Neuronal stem cell (in vitro differentiated cells): ENCODE results near the gene TSPEAR.

ENCODE experiments used
- DNase-seq: peaks from one replicate; pipeline ENCODE4 v3.0.0-alpha.2; 2013; ENCODE audit warnings: low spot score
- H2AFZ ChIP-seq: one replicate; pipeline ENCODE4 v1.6.1; 2013; ENCODE audit warnings: mild to moderate bottlenecking, low read length, inconsistent platforms
- H2AK5ac ChIP-seq: 2 replicates; pipeline ENCODE4 v1.6.1; 2013; ENCODE audit warnings: low read depth, mild to moderate bottlenecking, inconsistent platforms, low read length, moderate library complexity, mixed read lengths
- H2BK120ac ChIP-seq: 2 replicates; pipeline ENCODE4 v1.6.1; 2013; ENCODE audit warnings: low read depth, mild to moderate bottlenecking, inconsistent platforms, low read length, moderate library complexity, mixed read lengths
- H2BK12ac ChIP-seq: one replicate; pipeline ENCODE4 v1.6.1; 2013; ENCODE audit warnings: low read length, inconsistent platforms
- H2BK15ac ChIP-seq: 2 replicates; pipeline ENCODE4 v1.6.1; 2013; ENCODE audit warnings: mild to moderate bottlenecking, low read length, inconsistent platforms, mixed read lengths
- H2BK5ac ChIP-seq: one replicate; pipeline ENCODE4 v1.6.1; 2013; ENCODE audit warnings: inconsistent platforms, mild to moderate bottlenecking, low read length, moderate library complexity
- H3K14ac ChIP-seq: one replicate; pipeline ENCODE4 v1.6.1; 2013; ENCODE audit warnings: low read length, inconsistent platforms
- H3K18ac ChIP-seq: 2 replicates; pipeline ENCODE4 v1.6.1; 2013; ENCODE audit warnings: low read length, inconsistent platforms
- H3K23ac ChIP-seq: 2 replicates; pipeline ENCODE4 v1.6.1; 2013; ENCODE audit warnings: low read depth, mild to moderate bottlenecking, mixed read lengths, low read length, inconsistent platforms; ENCODE audit not compliant: poor library complexity
- H3K27ac ChIP-seq: replicated peaks from 3 replicates; pipeline ENCODE4 v1.5.1; 2013; ENCODE audit warnings: low read length, inconsistent platforms
- H3K27me3 ChIP-seq, 3 experiments: 2 replicates each; pipeline ENCODE4 v1.6.1; 2013; ENCODE audit warnings: low read length in 3 of 3, mild to moderate bottlenecking in 2 of 3, inconsistent platforms in 1 of 3, low read depth in 1 of 3, mixed read lengths in 1 of 3, moderate library complexity in 1 of 3; ENCODE audit not compliant: control insufficient read depth in 3 of 3, insufficient read depth in 3 of 3
- H3K36me3 ChIP-seq, 2 donors: replicated peaks in 1 of 2; 2 replicates each; pipeline ENCODE4 v1.6.1; 2013; ENCODE audit warnings: low read length in 2 of 2; ENCODE audit not compliant: control insufficient read depth in 2 of 2, insufficient read depth in 2 of 2
- H3K4ac ChIP-seq: 2 replicates; pipeline ENCODE4 v1.6.1; 2013; ENCODE audit warnings: inconsistent platforms, mild to moderate bottlenecking, low read length, moderate library complexity
- H3K4me1 ChIP-seq, 2 donors: 1 replicate in 1 of 2; 2 replicates in 1 of 2; pipeline ENCODE4 v1.6.1; 2013; ENCODE audit warnings: low read length in 2 of 2, low read depth in 1 of 2; ENCODE audit not compliant: control insufficient read depth in 2 of 2, insufficient read depth in 1 of 2
- H3K4me2 ChIP-seq: one replicate; pipeline ENCODE4 v1.6.1; 2013; ENCODE audit warnings: mild to moderate bottlenecking, low read length, inconsistent platforms; ENCODE audit not compliant: insufficient read depth, poor library complexity, severe bottlenecking
- H3K4me3 ChIP-seq, 2 donors: 2 replicates each; pipeline ENCODE4 v1.5.1; 2013; ENCODE audit warnings: low read length in 2 of 2, mild to moderate bottlenecking in 2 of 2, inconsistent platforms in 1 of 2, moderate library complexity in 1 of 2
- H3K79me1 ChIP-seq: one replicate; pipeline ENCODE4 v1.6.1; 2013; ENCODE audit warnings: low read depth, mild to moderate bottlenecking, inconsistent platforms, low read length, moderate library complexity
- H3K9ac ChIP-seq: one replicate; pipeline ENCODE4 v1.6.1; 2013; ENCODE audit warnings: mild to moderate bottlenecking, low read depth, low read length, inconsistent platforms; ENCODE audit not compliant: poor library complexity
- H3K9me3 ChIP-seq, 2 donors: replicated peaks in 1 of 2; 2 replicates each; pipeline versions ENCODE3 to v1.6.1; 2013; ENCODE audit warnings: low read length in 2 of 2, mild to moderate bottlenecking in 2 of 2, inconsistent platforms in 1 of 2, low read depth in 1 of 2, mixed read lengths in 1 of 2, moderate library complexity in 1 of 2; ENCODE audit not compliant: control insufficient read depth in 2 of 2, insufficient read depth in 1 of 2
- H4K8ac ChIP-seq: one replicate; pipeline ENCODE4 v1.6.1; 2013; ENCODE audit warnings: low read depth, mild to moderate bottlenecking, inconsistent platforms, low read length, moderate library complexity
- H4K91ac ChIP-seq: one replicate; pipeline ENCODE4 v1.6.1; 2013; ENCODE audit warnings: low read length, low read depth, mild to moderate bottlenecking, inconsistent platforms; ENCODE audit not compliant: poor library complexity
- WGBS, 2 donors: extraction: QIAGEN DNeasy Blood & Tissue Kit; methylation state at CpG; one replicate each; pipeline ENCODE4 v1.1.7; 2013; ENCODE audit warnings: missing lambda C conversion rate in 2 of 2, mixed read lengths in 1 of 2; ENCODE audit not compliant: insufficient read length in 2 of 2, insufficient replicate concordance in 1 of 2; ENCODE audit errors: extremely low coverage in 2 of 2; 5-methylcytosine and 5-hydroxymethylcytosine counted together

Gene TSPEAR

GRCh38 chr21:44502171-44502958 lies 209.0 kb downstream of the TSPEAR start:
- Histone ChIP-seq H3K14ac (no peak overlapping the region), H3K79me1 (peaks cover 4% of the 10 kb centered on the region), H3K18ac (no peak overlapping the region), H3K27ac (no peak overlapping the region), H3K4me3 (no peak overlapping the region), H3K4me2 (no peak overlapping the region), H3K4me1 (peaks cover 11 to 21% of the 10 kb centered on the region in 2 donors), H4K8ac (no peak overlapping the region), H2BK120ac (no peak overlapping the region), H3K9me3 (no peaks in the 10 kb centered on the region), H3K36me3 (no peaks in the 10 kb centered on the region), H2BK5ac (no peak overlapping the region), H3K23ac (no peak overlapping the region), H4K91ac (no peak overlapping the region), H2BK15ac (no peak overlapping the region), H2AK5ac (peak overlapping the region; percentile 81), H3K9ac (no peak overlapping the region), H3K27me3 (peaks cover 0 to 19% (median 0%) of the 10 kb centered on the region in 3 experiments), H2AFZ (no peak overlapping the region), H3K4ac (no peak overlapping the region), H2BK12ac (no peak overlapping the region)
- WGBS, 2 donors = no CpG with 5 or more reads among the region's 27 CpGs
- no peak for DNase-seq

- Histone ChIP-seq H2BK5ac (no peak overlapping the region), H4K91ac (no peak overlapping the region), H3K14ac (no peak overlapping the region), H3K4me3 (no peak overlapping the region), H3K27ac (no peak overlapping the region), H2BK15ac (no peak overlapping the region), H3K4me1 (peaks cover 16 to 24% of the 10 kb centered on the region in 2 donors), H2AK5ac (peak overlapping the region; percentile 79), H3K9me3 (peaks cover 0 to 3% of the 10 kb centered on the region in 2 donors), H3K4ac (no peak overlapping the region), H3K27me3 (peaks cover 0 to 24% (median 0%) of the 10 kb centered on the region in 3 experiments), H3K79me1 (peaks cover 4% of the 10 kb centered on the region), H2AFZ (no peak overlapping the region), H3K9ac (no peak overlapping the region), H2BK120ac (no peak overlapping the region), H3K23ac (no peak overlapping the region), H3K36me3 (no peaks in the 10 kb centered on the region), H2BK12ac (no peak overlapping the region), H3K18ac (no peak overlapping the region), H3K4me2 (no peak overlapping the region), H4K8ac (no peak overlapping the region)
- WGBS, 2 donors = no CpG with 5 or more reads among the region's 19 CpGs
- DNase-seq = no peak
These were observed 211.3 kb downstream of the TSPEAR start for GRCh38 chr21:44500111-44500510.

- H2BK12ac ChIP-seq = peak overlapping the region; percentile 30
- no peaks in the 10 kb centered on the region for H3K36me3 ChIP-seq
- H2AK5ac ChIP-seq = peak overlapping the region; percentile 79
- H3K4me3 ChIP-seq = no peak overlapping the region
- H3K9ac ChIP-seq = no peak overlapping the region
- H3K27ac ChIP-seq = no peak overlapping the region
- peaks cover 0 to 25% (median 0%) of the 10 kb centered on the region in 3 experiments for H3K27me3 ChIP-seq
- H2BK15ac ChIP-seq = no peak overlapping the region
- H4K91ac ChIP-seq = no peak overlapping the region
- no peak overlapping the region for H2BK120ac ChIP-seq
- H3K4me2 ChIP-seq = no peak overlapping the region
- no peak overlapping the region for H4K8ac ChIP-seq
- peaks cover 16 to 24% of the 10 kb centered on the region in 2 donors for H3K4me1 ChIP-seq
- H3K9me3 ChIP-seq = peaks cover 0 to 6% of the 10 kb centered on the region in 2 donors
- no CpG with 5 or more reads among the region's 23 CpGs for WGBS, 2 donors
- DNase-seq = no peak
- peak overlapping the region; percentile 25 for H3K23ac ChIP-seq
- H3K14ac ChIP-seq = no peak overlapping the region
- H3K18ac ChIP-seq = peak overlapping the region; percentile 54
- H2BK5ac ChIP-seq = no peak overlapping the region
- no peak overlapping the region for H3K4ac ChIP-seq
- H3K79me1 ChIP-seq = peaks cover 4% of the 10 kb centered on the region
- no peak overlapping the region for H2AFZ ChIP-seq
These were observed 211.7 kb downstream of the TSPEAR start for GRCh38 chr21:44499631-44500030.

- no peak overlapping the region for H2BK120ac ChIP-seq
- WGBS, 2 donors = no CpG with 5 or more reads among the region's 18 CpGs
- H4K8ac ChIP-seq = no peak overlapping the region
- H2BK15ac ChIP-seq = no peak overlapping the region
- peak overlapping the region; percentile 57 for H2AK5ac ChIP-seq
- H2BK12ac ChIP-seq = no peak overlapping the region
- H3K36me3 ChIP-seq = no peaks in the 10 kb centered on the region
- H3K4ac ChIP-seq = no peak overlapping the region
- peaks cover 0 to 25% (median 0%) of the 10 kb centered on the region in 3 experiments for H3K27me3 ChIP-seq
- H3K4me2 ChIP-seq = no peak overlapping the region
- H2AFZ ChIP-seq = no peak overlapping the region
- H3K27ac ChIP-seq = no peak overlapping the region
- peak overlapping the region; percentile 25 for H3K23ac ChIP-seq
- peak overlapping the region; percentile 6 for H3K14ac ChIP-seq
- peaks cover 16 to 24% of the 10 kb centered on the region in 2 donors for H3K4me1 ChIP-seq
- peaks cover 0 to 6% of the 10 kb centered on the region in 2 donors for H3K9me3 ChIP-seq
- H3K9ac ChIP-seq = no peak overlapping the region
- DNase-seq = no peak
- H4K91ac ChIP-seq = no peak overlapping the region
- no peak overlapping the region for H3K4me3 ChIP-seq
- peaks cover 4% of the 10 kb centered on the region for H3K79me1 ChIP-seq
- peak overlapping the region; percentile 54 for H3K18ac ChIP-seq
- no peak overlapping the region for H2BK5ac ChIP-seq
These were observed 212.2 kb downstream of the TSPEAR start for GRCh38 chr21:44499211-44499560.
